ENCODE measurements around the gene CFAP54.
A peak's percentile ranks its signal among the peaks of the same experiment; 100 is the strongest.

CFAP54 gene

GRCh38 chr12:96501133-96501761 is 11.9 kb downstream of the CFAP54 start:
- H3K4me3 ChIP-seq (replicated peaks; ENCODE audit: low read depth, low read length): no peak overlapping the region
- TF ChIP-seq CTCF (IDR thresholded peaks at IDR 0.05; ENCODE audit: low read depth, low read length, missing control alignments): no peak
- peak; percentile 65 for DNase-seq (ENCODE audit: extremely low read depth, low read depth)

GRCh38 chr12:96501908-96502307 is 12.5 kb downstream of the CFAP54 start:
- no peak overlapping the region for H3K4me3 ChIP-seq (replicated peaks; ENCODE audit: low read depth, low read length)
- DNase-seq (ENCODE audit: extremely low read depth, low read depth): no peak
- no peak for TF ChIP-seq CTCF (IDR thresholded peaks at IDR 0.05; ENCODE audit: low read depth, low read length, missing control alignments)

GRCh38 chr12:96502477-96502876 is 13.1 kb downstream of the CFAP54 start:
- DNase-seq (ENCODE audit: extremely low read depth, low read depth): no peak
- H3K4me3 ChIP-seq (replicated peaks; ENCODE audit: low read depth, low read length): no peak overlapping the region
- TF ChIP-seq CTCF (IDR thresholded peaks at IDR 0.05; ENCODE audit: low read depth, low read length, missing control alignments): no peak

GRCh38 chr12:96502949-96503532 is 13.7 kb downstream of the CFAP54 start:
- TF ChIP-seq CTCF (IDR thresholded peaks at IDR 0.05; ENCODE audit: low read depth, low read length, missing control alignments): no peak
- DNase-seq (ENCODE audit: extremely low read depth, low read depth): no peak
- no peak overlapping the region for H3K4me3 ChIP-seq (replicated peaks; ENCODE audit: low read depth, low read length)

GRCh38 chr12:96503976-96504375 is 14.6 kb downstream of the CFAP54 start:
- H3K4me3 ChIP-seq (replicated peaks; ENCODE audit: low read depth, low read length): no peak overlapping the region
- TF ChIP-seq CTCF (IDR thresholded peaks at IDR 0.05; ENCODE audit: low read depth, low read length, missing control alignments): no peak
- DNase-seq (ENCODE audit: extremely low read depth, low read depth): no peak

GRCh38 chr12:96506776-96507175 is 17.4 kb downstream of the CFAP54 start:
- TF ChIP-seq CTCF (IDR thresholded peaks at IDR 0.05; ENCODE audit: low read depth, low read length, missing control alignments): no peak
- DNase-seq (ENCODE audit: extremely low read depth, low read depth): no peak
- no peak overlapping the region for H3K4me3 ChIP-seq (replicated peaks; ENCODE audit: low read depth, low read length)

Measured in HFF-Myc (cell line).